ENCODE data around the gene CLCA2.

DNA sequence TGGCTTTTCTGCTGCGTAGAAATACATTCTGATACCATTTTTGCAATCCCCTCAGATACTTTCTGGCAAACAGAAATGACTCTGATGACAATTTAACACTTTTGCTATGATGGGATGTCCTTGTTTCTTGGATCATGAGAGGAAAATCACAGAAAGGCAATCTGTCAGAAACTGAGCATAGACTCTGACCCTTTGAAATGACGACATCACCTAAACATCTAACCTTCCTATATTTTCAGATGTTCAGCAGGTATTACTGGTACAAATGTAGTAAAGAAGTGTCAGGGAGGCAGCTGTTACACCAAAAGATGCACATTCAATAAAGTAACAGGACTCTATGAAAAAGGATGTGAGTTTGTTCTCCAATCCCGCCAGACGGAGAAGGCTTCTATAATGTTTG is 58.0 kb downstream of the CLCA2 start:
- TF ChIP-seq, protein P1, sequence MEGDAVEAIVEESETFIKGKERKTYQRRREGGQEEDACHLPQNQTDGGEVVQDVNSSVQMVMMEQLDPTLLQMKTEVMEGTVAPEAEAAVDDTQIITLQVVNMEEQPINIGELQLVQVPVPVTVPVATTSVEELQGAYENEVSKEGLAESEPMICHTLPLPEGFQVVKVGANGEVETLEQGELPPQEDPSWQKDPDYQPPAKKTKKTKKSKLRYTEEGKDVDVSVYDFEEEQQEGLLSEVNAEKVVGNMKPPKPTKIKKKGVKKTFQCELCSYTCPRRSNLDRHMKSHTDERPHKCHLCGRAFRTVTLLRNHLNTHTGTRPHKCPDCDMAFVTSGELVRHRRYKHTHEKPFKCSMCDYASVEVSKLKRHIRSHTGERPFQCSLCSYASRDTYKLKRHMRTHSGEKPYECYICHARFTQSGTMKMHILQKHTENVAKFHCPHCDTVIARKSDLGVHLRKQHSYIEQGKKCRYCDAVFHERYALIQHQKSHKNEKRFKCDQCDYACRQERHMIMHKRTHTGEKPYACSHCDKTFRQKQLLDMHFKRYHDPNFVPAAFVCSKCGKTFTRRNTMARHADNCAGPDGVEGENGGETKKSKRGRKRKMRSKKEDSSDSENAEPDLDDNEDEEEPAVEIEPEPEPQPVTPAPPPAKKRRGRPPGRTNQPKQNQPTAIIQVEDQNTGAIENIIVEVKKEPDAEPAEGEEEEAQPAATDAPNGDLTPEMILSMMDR (IDR thresholded peaks at IDR 0.05), result no peak
- TF ChIP-seq POLR2A (IDR thresholded peaks at IDR 0.05), result no peak

Measured in Peyer's patch (tissue), 4 donors.